Middle frontal gyrus (tissue), 1 donor: ENCODE data around the gene VAMP1.
"Not testable (repeated sequence)": the region's sequence is repeated elsewhere in the genome, so short reads cannot be mapped to it uniquely, and the experiment has no call there.

Source experiments
- DNase-seq: peaks from one replicate; pipeline ENCODE4 v3.0.0-alpha.2; 2015; ENCODE audit warnings: low spot score; ENCODE audit errors: extremely low spot score

Gene VAMP1

DNA sequence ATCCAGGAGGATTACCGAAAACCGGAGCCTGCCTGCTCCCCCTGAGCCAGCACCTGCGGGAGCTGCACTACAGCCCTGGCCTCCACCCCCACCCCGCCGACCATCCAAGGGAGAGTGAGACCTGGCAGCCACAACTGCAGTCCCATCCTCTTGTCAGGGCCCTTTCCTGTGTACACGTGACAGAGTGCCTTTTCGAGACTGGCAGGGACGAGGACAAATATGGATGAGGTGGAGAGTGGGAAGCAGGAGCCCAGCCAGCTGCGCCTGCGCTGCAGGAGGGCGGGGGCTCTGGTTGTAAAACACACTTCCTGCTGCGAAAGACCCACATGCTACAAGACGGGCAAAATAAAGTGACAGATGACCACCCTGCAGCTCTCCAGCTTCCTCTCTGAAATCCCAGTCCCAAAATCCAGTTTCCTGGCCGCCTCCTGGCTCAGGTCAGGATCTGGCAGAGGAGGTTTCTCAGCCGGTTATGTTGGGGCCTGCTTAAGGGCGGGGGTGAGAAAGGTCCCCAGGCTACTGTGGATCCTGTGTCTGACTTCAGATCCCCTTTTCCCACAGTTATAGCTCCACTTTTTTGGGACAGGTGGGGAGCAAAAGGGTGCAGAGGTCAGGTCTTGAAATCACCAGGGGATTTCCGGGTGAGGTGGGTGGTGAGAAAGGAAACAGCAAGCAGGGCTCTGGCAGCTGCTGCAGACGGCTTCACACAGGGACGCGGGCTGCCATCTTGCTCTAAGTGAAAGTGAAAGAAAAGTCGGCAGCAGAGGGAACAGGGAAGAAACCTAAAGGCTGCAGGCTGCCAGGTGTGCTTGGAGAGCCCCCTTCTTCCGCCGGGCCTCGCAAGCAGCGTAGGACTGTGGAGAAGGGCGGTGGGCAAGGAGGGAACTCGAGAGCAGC is 18.9 kb downstream of the VAMP1 start, which contains the start of gene TAPBPL:
TSS of gene TAPBPL (plus strand) at position 695 of the 897 bp plus-strand sequence. CDS start 207 bp downstream, outside the sequence.
- DNase-seq = peak; percentile 89

DNA sequence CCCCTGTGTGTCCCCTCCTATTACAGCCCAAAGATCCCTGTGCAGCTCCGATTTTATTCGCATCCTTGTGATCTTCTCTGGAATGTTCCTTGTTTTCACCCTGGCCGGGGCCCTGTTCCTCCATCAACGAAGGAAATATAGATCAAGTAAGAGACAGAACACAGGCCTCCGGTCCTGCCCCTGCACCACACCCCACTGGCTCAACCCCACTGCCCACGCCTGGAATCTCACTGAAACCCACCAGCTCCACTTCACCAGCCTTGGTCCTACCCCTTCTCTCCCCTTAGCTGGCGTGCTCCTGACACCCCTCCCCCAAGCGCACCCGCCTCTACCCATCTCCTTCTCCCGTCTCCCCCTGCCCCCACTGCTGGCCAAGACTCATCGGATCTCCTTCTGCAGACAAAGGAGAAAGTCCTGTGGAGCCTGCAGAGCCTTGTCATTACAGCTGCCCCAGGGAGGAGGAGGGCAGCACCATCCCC is 19.6 kb downstream of the VAMP1 start:
- DNase-seq = no peak

- DNase-seq = no peak
Measured at GRCh38 chr12:6450091-6450868, 20.2 kb downstream of the VAMP1 start.

DNA sequence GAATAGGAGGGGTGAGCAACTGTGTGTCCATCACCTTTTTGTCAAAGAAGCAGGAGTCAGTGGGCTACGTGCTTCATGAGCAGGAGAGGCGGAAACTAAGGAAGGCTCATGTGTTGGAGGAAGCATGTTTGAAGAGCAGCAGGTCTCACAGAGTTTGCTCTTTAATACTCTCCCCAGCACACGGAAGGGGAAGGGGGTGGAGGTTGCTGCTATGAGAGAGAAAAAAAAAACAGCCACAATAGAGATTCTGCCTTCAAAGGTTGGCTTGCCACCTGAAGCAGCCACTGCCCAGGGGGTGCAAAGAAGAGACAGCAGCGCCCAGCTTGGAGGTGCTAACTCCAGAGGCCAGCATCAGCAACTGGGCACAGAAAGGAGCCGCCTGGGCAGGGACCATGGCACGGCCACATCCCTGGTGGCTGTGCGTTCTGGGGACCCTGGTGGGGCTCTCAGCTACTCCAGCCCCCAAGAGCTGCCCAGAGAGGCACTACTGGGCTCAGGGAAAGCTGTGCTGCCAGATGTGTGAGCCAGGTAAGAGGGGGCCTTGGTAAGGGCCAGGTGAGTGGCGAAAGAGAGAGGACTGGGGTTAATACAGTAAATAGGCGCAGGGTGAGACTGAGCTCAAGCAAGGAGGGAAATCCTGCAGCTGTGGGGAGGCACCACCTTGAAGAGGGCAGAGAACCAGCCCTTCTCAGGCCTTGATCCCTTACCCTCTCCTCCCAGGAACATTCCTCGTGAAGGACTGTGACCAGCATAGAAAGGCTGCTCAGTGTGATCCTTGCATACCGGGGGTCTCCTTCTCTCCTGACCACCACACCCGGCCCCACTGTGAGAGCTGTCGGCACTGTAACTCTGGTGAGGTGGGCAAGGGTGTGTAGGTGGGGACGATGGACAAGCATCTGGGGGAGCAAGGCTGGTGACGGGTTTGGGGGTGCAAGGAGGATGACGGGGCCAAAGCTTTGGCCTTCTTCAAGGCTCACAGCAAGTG is 25.5 kb downstream of the VAMP1 start, which contains the start of gene CD27:
TSS of gene CD27 (plus strand) at position 252 of the 985 bp plus-strand sequence. CDS start at position 393, 141 bp downstream.
- DNase-seq = no peak

DNA sequence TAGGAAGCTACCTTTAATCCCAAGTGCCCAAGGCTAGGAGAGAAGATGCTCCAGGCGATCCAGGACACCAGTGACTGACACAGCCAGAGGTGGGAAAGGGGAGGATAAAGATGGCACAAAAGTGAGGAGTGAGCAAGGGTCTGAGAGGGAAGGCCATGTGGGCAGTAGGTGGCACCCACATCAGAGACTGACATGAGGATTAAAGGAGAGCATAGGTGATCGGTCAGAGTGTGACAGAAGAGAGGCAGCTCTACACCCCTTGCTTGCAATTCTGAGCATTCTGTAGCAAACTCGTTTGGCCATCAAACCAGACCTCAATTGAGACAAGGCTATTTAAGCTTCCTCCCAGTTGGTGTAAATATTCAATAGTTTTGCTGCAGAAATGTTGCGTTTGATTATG is 26.4 kb downstream of the VAMP1 start:
- no peak for DNase-seq

DNA sequence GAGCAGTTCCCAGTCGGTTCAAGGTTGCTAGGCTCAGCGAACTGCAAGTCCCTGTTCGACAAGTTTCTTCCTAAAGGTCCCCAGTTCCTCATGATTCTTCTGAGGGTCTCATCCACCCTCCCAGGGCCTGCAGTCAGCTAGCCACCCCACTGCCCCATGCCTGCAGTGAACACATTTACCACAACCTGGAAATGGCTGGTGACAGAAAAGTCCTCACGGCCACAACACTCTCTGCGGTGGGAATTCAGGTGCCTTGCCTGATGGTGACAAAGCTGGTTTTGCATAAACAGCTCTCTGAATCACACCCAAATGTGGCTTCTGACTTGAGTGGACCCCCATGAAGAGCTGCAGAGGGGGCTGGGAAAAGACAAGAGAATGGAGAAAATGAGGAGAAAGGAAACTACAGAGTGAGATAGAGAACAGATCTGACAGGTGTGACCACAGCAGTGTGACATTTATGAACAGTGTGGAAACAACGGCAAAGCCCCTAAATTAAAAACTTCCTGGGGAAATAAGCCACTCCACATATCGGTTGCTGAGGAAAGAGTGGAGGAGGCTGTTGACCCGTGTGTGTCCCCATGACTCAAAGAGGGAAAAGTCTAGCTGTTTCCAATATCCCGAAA is 27.0 kb downstream of the VAMP1 start:
- no peak for DNase-seq

DNA sequence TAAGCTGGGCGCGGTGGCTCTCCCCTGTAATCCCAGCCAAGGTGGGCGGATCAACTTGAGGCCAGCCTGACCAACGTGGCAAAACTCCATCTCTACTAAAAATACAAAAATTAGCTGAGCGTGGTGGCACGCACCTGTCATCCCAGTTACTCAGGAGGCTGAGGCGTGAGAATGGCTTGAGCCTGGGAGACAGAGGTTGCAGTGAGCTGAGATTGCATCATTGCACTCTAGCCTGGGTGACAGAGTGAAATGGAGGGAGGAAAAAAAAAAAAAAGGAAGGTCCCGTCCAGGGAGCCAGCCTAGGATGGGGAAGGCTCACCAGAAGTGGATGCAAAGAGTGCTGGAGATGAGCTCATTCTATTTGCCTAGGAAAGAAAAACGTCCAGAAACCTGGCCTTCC is 27.6 kb downstream of the VAMP1 start:
- DNase-seq = no peak

DNA sequence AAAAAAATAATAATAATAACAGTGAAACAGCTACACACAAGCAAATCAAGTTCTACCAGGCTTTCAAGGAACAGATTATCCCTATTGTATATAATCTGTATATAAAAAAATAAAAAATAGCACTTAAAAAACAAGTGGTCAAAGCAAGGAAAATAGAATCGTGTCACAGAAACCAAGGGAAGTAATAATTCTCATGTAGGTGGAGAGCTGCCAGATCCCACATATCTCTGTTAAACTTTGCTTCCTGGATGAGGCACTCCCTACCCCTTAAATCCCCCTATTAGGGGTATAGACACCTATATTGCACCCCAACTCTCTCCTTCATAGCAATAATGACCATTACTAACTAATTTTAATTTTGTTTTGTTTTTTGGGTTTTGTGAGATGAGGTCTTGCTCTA is 30.1 kb downstream of the VAMP1 start:
- DNase-seq = no peak

DNA sequence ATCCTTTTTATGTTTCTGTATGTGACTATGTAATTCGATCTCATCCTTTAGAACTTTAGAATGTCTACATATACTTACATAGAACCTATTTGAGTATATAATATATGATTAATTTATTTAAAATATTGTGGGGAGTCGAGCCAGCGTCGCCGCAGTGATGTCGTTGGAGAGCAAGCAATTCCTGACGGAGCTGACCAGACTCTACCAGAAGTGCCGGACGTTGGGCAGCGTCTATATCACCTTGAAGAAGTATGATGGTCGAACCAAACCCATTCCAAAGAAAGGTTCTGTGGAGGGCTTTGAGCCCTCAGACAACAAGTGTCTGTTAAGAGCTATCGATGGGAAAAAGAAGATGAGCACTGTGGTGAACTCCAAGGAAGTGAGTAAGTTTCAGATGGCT is 32.1 kb downstream of the VAMP1 start:
- DNase-seq = no peak

- no peak for DNase-seq
Measured at GRCh38 chr12:6437586-6437985, 32.9 kb downstream of the VAMP1 start.

- no peak for DNase-seq
Measured at GRCh38 chr12:6435961-6436715, 34.3 kb downstream of the VAMP1 start.

DNA sequence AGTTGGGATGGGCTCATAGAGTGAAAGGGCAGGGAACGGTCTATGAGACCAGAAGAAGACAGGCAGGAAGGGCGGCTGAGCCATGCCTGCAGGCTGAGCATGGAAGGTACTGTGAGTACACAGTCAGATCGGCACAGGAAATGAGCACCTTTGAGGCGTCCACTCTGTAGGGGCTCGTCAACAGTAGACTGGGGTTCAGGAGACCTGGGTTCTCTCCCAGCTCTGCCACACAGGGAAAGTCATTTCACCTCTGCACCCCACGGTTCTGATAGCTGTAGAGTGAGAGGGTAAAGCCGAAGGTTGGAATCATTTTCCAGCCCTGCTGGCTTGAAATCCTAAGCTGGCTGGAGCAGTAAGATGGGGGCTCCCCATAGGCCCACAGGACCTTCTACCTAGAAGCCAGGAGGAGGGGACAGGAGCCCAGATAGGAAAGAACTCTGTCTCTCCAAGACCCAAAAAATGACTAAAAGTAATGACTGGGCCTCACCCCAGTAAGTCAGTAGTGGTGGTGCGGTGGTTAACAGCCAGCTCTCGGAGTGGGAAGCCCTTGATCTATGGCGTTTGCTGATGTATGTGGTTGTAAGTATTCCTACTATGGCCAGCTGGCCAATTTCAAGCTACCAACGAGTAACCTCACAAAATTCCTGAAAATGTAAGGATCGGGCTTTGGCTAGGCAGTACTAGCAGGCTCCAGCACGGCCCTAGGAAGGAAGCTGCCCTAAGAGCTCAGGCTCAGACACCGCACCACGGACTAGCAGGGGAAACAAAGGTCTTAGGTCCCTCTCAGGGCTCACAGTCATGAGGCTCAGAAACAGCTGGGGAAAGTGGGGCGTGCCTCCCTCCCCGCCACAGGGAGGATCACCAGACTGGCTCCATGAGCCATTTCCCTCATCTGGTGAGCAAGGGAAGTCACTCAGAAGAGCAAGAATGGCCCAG is 36.0 kb downstream of the VAMP1 start:
- DNase-seq = no peak

DNA sequence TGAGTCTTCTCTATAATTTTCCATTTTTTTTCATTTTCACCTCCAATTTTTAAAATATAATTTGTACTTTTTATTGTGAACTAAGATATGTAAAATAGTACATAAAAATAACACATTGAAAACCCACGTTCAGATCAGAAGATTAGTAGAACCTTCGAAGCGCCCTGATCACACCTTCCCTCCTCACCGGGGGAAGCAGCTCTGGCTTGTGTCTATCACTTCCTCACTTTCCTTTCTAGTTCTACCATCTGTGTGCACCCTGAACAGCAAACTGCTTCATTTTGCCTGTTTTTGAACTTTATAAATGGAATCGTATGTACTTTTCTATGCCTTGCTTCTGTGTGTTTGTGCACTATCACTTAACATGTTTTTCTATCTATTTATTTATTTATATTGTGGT is 37.5 kb downstream of the VAMP1 start:
- DNase-seq = no peak

- DNase-seq = peak; percentile 32
Measured at GRCh38 chr12:6430124-6430989, 40.1 kb downstream of the VAMP1 start.

DNA sequence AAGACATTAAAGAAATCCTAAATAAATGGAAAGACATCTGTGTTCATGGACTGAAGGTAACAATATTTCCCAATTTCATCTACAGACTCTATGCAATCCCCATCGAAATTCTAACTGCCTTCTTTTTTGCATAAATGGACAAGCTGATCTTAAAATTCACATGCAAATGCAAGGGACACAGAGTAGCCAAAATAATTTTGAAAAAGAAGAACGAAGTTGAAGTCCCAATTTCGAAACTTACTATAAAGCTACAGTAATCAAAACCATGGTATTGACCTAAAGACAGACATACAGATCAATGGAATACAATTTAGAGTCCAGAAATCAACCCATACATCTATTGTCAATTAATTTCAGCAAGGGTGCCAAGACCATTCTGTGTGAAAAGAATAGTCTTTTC is 42.2 kb downstream of the VAMP1 start:
- DNase-seq = no peak

DNA sequence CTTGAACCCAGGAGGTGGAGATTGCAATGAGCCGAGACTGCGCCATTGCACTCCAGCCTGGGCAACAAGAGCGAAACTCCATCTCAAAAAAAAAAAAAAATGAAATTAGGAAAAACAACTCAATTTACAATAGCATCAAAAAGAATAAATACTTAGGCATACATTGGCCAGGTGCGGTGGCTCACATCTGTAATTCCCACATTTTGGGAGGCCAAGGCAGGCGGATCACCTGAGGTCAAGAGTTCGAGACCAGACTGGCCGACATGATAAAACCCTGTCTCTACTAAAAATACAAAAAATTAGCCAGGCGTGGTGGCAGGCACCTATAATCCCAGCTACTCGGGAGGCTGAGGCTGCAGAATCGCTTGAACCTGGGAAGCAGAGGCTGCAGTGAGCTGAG is 42.7 kb downstream of the VAMP1 start:
- not testable (repeated sequence) for DNase-seq

GRCh38 chr12:6426882-6427671 is 43.4 kb downstream of the VAMP1 start:
- DNase-seq = no peak
